ENCODE measurements around the gene KDM1B.

The KDM1B gene

DNA sequence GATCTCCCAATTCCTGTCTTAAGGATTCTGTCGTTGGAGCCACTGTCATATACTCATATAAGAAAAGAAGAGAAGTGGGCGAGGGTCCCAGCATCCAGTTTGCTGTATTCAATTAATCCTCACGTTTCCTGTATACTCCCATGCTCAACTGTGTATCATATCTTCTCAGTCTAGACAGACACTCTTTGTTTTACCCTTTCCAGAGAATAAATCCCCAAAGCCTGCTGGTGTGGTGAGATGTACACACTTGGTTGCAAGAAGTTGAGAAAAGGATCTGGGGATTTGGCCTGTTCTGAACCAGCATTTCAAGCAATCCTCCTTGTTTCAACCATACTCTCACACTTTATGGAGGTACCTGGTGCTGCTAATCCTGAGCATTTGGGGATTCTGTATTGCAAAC is 3.4 kb upstream of the KDM1B start:
- H3K9me3 ChIP-seq (ENCODE audit: control insufficient read depth, low read depth, low read length), result no peaks in the 10 kb centered on the region
- no peak overlapping the region for H3K9ac ChIP-seq (ENCODE audit: low read length)
- no peaks in the 10 kb centered on the region for H3K27me3 ChIP-seq (ENCODE audit: control insufficient read depth, insufficient read depth, low read length)
- peaks cover 19% of the 10 kb centered on the region for H3K4me1 ChIP-seq (ENCODE audit: control insufficient read depth, low read depth, low read length)
- H3K4me3 ChIP-seq (ENCODE audit: low read length), result no peak overlapping the region
- H3K36me3 ChIP-seq (ENCODE audit: control insufficient read depth, low read depth, low read length), result peaks cover 5% of the 10 kb centered on the region
- no peak overlapping the region for H3K27ac ChIP-seq (ENCODE audit: low read length)

DNA sequence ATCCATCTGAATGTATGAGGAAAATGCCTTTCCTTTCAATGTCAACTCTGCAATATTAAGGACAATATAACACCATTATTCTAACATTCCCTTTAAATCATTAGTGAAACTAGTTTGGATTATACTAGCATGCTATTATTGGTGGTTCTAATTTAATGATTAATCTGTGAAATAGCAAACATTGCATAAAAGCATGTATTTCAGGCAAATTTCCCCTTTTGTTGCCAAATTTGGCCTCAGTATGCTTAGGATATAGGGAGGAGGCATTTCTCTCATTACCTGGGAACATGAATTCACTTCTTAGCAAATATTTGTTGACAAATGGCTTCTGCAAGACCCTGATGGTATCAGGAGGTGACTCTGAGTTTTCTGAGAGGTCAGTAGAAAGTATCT is 1.9 kb upstream of the KDM1B start:
- H3K9me3 ChIP-seq (ENCODE audit: control insufficient read depth, low read depth, low read length), result no peaks in the 10 kb centered on the region
- peaks cover 19% of the 10 kb centered on the region for H3K4me1 ChIP-seq (ENCODE audit: control insufficient read depth, low read depth, low read length)
- peak overlapping the region; percentile 84 for H3K4me3 ChIP-seq (ENCODE audit: low read length)
- H3K27me3 ChIP-seq (ENCODE audit: control insufficient read depth, insufficient read depth, low read length), result no peaks in the 10 kb centered on the region
- peaks cover 3% of the 10 kb centered on the region for H3K36me3 ChIP-seq (ENCODE audit: control insufficient read depth, low read depth, low read length)
- H3K9ac ChIP-seq (ENCODE audit: low read length), result no peak overlapping the region
- H3K27ac ChIP-seq (ENCODE audit: low read length), result no peak overlapping the region

DNA sequence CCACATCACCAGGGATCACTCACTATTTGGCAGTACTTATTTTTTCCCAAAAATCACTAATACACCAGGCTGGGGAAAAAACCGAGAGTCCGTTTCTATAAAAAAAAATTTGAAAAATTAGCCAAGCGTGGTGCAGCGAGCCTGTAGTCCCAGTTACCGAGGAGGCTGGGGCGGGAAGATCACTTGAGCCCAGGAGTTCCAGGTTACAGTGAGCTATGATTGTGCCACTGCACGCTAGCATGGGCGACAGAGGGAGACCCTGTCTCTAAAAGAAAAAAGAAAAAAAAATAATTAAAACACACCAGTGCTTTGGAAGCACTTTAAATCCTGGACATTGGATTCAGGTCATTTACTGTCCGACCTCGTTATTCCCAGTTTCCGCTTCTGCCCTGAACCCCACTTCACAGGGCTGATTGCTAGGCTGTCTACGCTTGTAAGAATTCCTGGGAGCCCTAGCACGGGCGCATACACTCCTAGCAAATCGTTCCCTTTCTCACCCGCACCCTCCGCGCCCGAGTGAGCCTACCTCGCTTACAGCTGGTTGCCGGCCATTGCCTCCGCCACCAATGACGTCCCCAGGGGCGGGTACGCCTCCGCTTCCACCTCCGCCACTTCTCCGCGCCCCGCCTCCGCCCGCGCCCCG is 594 bp upstream of the KDM1B start, which contains the start of gene TPMT:
Gene TPMT, minus strand, starts transcription at position 571 of the 643 bp plus-strand sequence. CDS start 5,950 bp downstream, outside the sequence.
- peaks cover 19% of the 10 kb centered on the region for H3K4me1 ChIP-seq (ENCODE audit: control insufficient read depth, low read depth, low read length)

DNA sequence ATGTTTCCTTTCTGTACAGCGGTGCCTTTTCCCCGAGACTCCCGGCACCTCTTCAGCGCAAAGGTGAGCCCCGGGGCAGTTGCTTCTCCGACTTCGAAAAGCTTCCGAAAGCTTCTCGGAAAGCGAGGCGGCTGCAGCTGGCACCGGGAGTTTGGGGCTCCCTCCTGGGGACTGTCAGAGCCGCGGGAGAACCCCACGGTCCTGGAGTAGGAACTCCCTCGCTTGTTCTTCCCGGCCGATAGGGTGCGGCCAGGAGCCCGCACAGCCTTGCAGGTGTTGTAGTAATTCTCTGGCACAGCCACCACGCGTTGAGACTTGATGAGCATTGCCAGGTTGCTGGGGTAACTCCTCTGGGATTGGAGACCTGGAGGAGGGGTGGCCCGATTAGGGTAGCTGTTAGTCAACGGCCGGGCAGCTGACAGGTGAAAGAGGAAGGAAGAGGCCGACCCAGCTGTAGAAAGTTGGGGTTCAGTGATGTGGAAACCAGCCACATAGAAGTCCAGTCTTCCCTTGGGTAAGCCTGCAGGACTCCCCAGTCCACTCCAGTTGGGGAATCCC is 721 bp downstream of the KDM1B start:
- Histone ChIP-seq H3K9ac (ENCODE audit: low read length) (peak overlapping the region; percentile 50), H3K27me3 (ENCODE audit: control insufficient read depth, insufficient read depth, low read length) (no peaks in the 10 kb centered on the region), H3K9me3 (ENCODE audit: control insufficient read depth, low read depth, low read length) (no peaks in the 10 kb centered on the region), H3K4me3 (ENCODE audit: low read length) (peak overlapping the region; percentile 89), H3K36me3 (ENCODE audit: control insufficient read depth, low read depth, low read length) (peaks cover under 1% of the 10 kb centered on the region), H3K4me1 (ENCODE audit: control insufficient read depth, low read depth, low read length) (peaks cover 19% of the 10 kb centered on the region), H3K27ac (ENCODE audit: low read length) (no peak overlapping the region)

More for the DNA sequence above, 594 bp upstream of the KDM1B start, which contains the start of gene TPMT:
- H3K36me3 ChIP-seq (ENCODE audit: control insufficient read depth, low read depth, low read length), result no peaks in the 10 kb centered on the region
- H3K9me3 ChIP-seq (ENCODE audit: control insufficient read depth, low read depth, low read length), result no peaks in the 10 kb centered on the region
- no peaks in the 10 kb centered on the region for H3K27me3 ChIP-seq (ENCODE audit: control insufficient read depth, insufficient read depth, low read length)
- peak within 1 kb of the TSS; percentile 89 for H3K4me3 ChIP-seq (ENCODE audit: low read length)
- peak within 1 kb of the TSS; percentile 82 for H3K9ac ChIP-seq (ENCODE audit: low read length)
- H3K27ac ChIP-seq (ENCODE audit: low read length), result peak within 1 kb of the TSS; percentile 63

DNA sequence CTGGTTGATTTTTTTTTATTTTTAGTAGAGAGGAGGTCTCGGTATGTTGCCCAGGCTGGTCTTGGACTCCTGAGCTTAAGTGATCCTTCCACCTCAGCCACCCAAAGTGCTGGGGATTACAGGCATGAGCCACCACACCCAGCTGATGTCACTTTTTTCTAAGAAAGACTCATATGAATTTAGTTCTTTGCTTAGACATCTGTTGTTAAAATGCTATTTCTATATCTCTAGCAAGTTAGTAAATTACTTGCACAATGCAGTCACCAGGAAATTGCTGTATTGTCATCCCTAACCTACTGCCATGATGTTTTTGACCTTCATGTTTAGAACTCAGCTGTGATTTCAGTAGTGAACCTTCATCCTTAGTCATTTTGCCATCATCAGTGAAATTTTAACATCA is 5.7 kb downstream of the KDM1B start:
- Histone ChIP-seq H3K4me1 (ENCODE audit: control insufficient read depth, low read depth, low read length) (peaks cover 3% of the 10 kb centered on the region), H3K9ac (ENCODE audit: low read length) (no peak overlapping the region), H3K4me3 (ENCODE audit: low read length) (no peak overlapping the region), H3K27me3 (ENCODE audit: control insufficient read depth, insufficient read depth, low read length) (no peaks in the 10 kb centered on the region), H3K27ac (ENCODE audit: low read length) (no peak overlapping the region), H3K9me3 (ENCODE audit: control insufficient read depth, low read depth, low read length) (no peaks in the 10 kb centered on the region), H3K36me3 (ENCODE audit: control insufficient read depth, low read depth, low read length) (peaks cover 13% of the 10 kb centered on the region)

DNA sequence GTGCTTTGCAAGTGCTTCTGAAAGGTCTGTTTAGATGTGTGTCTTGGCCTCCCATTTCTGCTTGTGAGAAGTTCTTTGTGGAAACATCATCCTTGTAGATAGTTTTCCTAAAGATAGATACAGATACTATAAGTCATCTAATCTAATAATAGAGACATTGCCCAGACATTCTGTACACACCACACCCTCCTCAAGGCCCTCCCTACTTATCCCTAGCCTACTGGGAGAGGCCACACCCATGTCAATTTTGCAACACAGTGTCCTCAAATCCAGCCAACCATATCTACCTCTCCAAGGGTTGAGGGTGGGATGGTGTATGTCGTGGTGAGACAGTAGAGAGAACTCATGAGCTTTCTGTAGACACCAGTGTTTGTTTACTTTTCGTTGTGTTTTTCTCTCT is 6.2 kb downstream of the KDM1B start:
- Histone ChIP-seq H3K27ac (ENCODE audit: low read length) (no peak overlapping the region), H3K27me3 (ENCODE audit: control insufficient read depth, insufficient read depth, low read length) (no peaks in the 10 kb centered on the region)

DNA sequence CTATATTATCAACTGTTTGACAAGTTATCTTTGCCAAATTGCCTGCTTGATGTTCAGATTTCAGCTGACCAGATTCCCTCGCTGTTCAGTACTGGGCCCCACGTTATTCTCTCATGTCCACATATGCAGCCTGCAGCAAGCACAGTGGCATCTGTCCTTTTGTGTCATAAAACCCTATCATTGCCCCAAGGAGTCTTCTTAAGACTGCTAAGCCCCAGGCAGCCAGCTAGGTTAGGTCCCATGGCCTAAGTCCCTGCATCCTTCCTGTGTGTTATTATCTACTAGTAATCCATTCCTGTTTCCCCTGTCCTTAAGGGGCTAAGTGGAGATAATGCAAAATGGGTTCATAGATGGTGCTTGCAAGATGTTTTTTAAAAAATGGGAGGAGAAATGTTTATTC is 7.2 kb downstream of the KDM1B start:
- no peak overlapping the region for H3K27ac ChIP-seq (ENCODE audit: low read length)
- no peaks in the 10 kb centered on the region for H3K4me1 ChIP-seq (ENCODE audit: control insufficient read depth, low read depth, low read length)
- no peaks in the 10 kb centered on the region for H3K27me3 ChIP-seq (ENCODE audit: control insufficient read depth, insufficient read depth, low read length)
- H3K4me3 ChIP-seq (ENCODE audit: low read length), result no peak overlapping the region
- H3K9ac ChIP-seq (ENCODE audit: low read length), result no peak overlapping the region
- H3K36me3 ChIP-seq (ENCODE audit: control insufficient read depth, low read depth, low read length), result peaks cover 13% of the 10 kb centered on the region
- no peaks in the 10 kb centered on the region for H3K9me3 ChIP-seq (ENCODE audit: control insufficient read depth, low read depth, low read length)

More for the DNA sequence above, 6.2 kb downstream of the KDM1B start:
- H3K4me1 ChIP-seq (ENCODE audit: control insufficient read depth, low read depth, low read length), result peaks cover under 1% of the 10 kb centered on the region
- H3K9me3 ChIP-seq (ENCODE audit: control insufficient read depth, low read depth, low read length), result no peaks in the 10 kb centered on the region
- no peak overlapping the region for H3K9ac ChIP-seq (ENCODE audit: low read length)
- no peak overlapping the region for H3K4me3 ChIP-seq (ENCODE audit: low read length)
- peaks cover 13% of the 10 kb centered on the region for H3K36me3 ChIP-seq (ENCODE audit: control insufficient read depth, low read depth, low read length)

DNA sequence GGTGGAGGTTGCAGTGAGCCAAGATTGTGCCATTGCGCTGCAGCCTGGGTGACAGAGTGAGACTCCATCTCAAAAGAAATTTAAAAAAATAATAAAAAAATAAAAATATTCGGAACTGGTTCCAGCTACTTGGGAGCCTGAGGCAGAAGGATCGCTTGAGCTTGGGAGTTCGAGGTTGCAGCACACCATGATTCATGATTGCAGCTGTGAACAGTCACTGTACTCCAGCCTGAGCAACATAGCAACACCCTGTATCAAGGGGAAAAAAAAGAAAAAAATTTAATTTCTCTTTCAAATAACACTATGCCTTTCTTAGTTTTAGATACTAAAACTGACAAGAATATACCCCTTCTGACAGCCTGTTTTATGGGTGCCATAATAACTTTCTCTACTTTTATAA is 10.5 kb downstream of the KDM1B start:
- H3K36me3 ChIP-seq (ENCODE audit: control insufficient read depth, low read depth, low read length), result peaks cover 19% of the 10 kb centered on the region
- H3K9ac ChIP-seq (ENCODE audit: low read length), result no peak overlapping the region
- H3K9me3 ChIP-seq (ENCODE audit: control insufficient read depth, low read depth, low read length), result peaks cover 5% of the 10 kb centered on the region
- no peaks in the 10 kb centered on the region for H3K4me1 ChIP-seq (ENCODE audit: control insufficient read depth, low read depth, low read length)
- H3K4me3 ChIP-seq (ENCODE audit: low read length), result no peak overlapping the region
- H3K27me3 ChIP-seq (ENCODE audit: control insufficient read depth, insufficient read depth, low read length), result no peaks in the 10 kb centered on the region
- no peak overlapping the region for H3K27ac ChIP-seq (ENCODE audit: low read length)

DNA sequence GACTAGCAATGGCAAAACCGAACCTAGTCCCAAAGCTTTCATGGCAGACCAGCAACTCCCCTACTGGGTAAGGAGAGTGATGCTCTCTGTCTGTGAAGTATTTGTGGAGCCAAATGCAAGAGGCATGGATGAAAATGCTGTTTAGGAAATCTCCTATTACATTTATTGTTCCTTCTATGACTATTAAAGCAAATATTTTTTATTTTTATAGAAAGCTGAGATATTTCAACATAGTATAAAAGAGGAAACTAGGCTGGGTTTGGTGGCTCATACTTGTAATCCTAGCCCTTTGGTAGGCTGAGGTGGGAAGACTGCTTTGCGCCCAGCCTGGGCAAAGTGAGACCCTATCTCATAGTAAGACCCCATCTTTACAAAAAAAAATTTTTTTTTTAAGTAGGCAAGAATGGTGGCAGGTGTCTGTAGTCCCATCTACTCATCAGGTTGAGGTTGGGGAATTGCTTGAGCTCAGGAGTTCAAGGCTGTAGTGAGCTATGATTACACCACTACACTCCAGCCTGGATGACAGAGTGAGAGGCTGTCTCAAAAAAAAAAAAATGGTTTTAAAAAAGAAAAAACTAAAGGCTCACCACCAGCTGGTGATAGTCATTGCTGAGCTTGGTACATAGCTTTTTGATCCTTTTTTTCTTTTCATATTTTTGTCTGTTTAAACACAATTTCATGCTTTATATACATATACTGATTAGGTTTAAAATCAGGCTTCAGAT is 11.3 kb downstream of the KDM1B start:
- no peaks in the 10 kb centered on the region for H3K27me3 ChIP-seq (ENCODE audit: control insufficient read depth, insufficient read depth, low read length)
- no peak overlapping the region for H3K27ac ChIP-seq (ENCODE audit: low read length)
- peaks cover 14% of the 10 kb centered on the region for H3K36me3 ChIP-seq (ENCODE audit: control insufficient read depth, low read depth, low read length)

DNA sequence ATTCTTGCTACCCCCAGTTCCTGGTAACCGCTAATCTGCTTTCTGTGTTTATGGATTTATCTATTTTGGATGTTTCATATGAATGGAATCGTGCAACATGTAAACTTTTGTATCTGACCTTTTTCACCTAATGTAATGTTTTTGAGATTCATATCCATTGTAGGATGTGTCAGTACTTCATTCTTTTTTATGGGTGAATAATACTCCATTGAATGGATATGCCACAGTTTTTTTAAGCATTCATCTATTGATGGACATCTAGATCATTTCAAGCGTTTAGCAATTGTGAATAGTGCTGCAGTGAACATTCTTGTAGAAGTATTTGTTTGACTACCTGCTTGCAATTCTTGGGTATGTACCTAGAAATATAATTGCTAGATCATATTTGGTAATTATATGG is 13.0 kb downstream of the KDM1B start:
- no peaks in the 10 kb centered on the region for H3K27me3 ChIP-seq (ENCODE audit: control insufficient read depth, insufficient read depth, low read length)
- no peak overlapping the region for H3K9ac ChIP-seq (ENCODE audit: low read length)
- H3K4me1 ChIP-seq (ENCODE audit: control insufficient read depth, low read depth, low read length), result no peaks in the 10 kb centered on the region
- peaks cover 5% of the 10 kb centered on the region for H3K9me3 ChIP-seq (ENCODE audit: control insufficient read depth, low read depth, low read length)
- H3K4me3 ChIP-seq (ENCODE audit: low read length), result no peak overlapping the region
- H3K27ac ChIP-seq (ENCODE audit: low read length), result no peak overlapping the region
- peaks cover 7% of the 10 kb centered on the region for H3K36me3 ChIP-seq (ENCODE audit: control insufficient read depth, low read depth, low read length)

More for the DNA sequence above, 11.3 kb downstream of the KDM1B start:
- Histone ChIP-seq H3K9ac (ENCODE audit: low read length) (no peak overlapping the region), H3K4me3 (ENCODE audit: low read length) (no peak overlapping the region), H3K9me3 (ENCODE audit: control insufficient read depth, low read depth, low read length) (peaks cover 5% of the 10 kb centered on the region), H3K4me1 (ENCODE audit: control insufficient read depth, low read depth, low read length) (no peaks in the 10 kb centered on the region)

DNA sequence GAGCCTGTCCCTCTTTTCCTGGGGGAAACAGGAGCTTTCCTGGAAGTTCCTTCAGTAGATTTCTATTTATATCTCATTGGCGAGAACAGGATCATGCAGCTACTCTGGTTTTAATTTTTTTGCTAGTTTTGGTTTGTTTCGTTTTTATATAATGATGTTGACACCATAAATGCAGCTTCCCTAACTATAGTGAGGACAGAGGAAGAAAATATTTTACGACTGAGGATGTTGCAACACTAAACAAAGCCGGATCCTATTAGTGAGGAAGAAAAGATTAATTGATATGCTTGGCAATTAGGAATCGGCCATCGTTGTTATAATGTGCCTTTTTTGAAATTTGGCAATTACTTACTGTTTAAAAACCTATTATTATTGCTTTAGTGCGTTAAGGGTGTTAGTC is 16.6 kb downstream of the KDM1B start:
- Histone ChIP-seq H3K9ac (ENCODE audit: low read length) (no peak overlapping the region), H3K27me3 (ENCODE audit: control insufficient read depth, insufficient read depth, low read length) (no peaks in the 10 kb centered on the region), H3K4me1 (ENCODE audit: control insufficient read depth, low read depth, low read length) (no peaks in the 10 kb centered on the region), H3K9me3 (ENCODE audit: control insufficient read depth, low read depth, low read length) (peaks cover 5% of the 10 kb centered on the region), H3K4me3 (ENCODE audit: low read length) (no peak overlapping the region), H3K36me3 (ENCODE audit: control insufficient read depth, low read depth, low read length) (peaks cover 7% of the 10 kb centered on the region), H3K27ac (ENCODE audit: low read length) (no peak overlapping the region)

Measured in iPS-18a (cell line).